GM18511 (cell line): ENCODE measurements around the gene MMP28.
"Not testable (repeated sequence)": the region's sequence is repeated elsewhere in the genome, so short reads cannot be mapped to it uniquely, and the experiment has no call there.

ENCODE experiments used
- ATAC-seq: cut with Tn5 transposase; IDR thresholded peaks from one replicate; pipeline ENCODE4 v1.9.1; 2021; ENCODE audit warnings: mild to moderate bottlenecking, moderate library complexity; ENCODE audit not compliant: unreplicated experiment

The MMP28 gene

DNA sequence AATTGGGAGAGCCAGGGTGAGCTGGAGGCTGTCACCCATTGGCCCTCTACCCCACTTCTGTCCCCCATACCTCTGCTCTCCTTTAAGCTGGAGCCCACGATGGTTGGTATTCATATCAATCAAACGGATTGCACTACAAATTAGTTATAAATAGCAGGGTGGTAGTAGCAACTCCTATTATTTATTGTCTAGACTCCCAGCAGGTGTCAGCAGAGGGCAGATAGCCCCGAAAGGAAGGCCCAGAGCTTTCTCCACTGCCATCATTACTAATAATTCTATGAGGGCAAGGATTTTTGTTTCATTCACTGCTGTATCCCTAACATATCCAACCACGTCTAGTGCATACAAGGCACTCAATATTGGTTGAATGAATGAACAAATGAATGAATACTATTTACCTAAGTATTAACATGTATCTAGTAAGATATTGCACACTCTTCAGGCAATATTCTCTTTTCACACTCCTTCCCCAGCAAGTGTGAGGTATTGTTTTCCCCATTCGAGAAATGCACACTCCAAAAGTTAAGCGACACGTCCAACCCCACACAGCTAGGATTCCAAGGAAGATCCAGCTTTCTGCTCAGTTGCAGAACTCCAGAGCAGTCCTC lies 28.4 kb downstream of the MMP28 start:
- ATAC-seq: no peak

DNA sequence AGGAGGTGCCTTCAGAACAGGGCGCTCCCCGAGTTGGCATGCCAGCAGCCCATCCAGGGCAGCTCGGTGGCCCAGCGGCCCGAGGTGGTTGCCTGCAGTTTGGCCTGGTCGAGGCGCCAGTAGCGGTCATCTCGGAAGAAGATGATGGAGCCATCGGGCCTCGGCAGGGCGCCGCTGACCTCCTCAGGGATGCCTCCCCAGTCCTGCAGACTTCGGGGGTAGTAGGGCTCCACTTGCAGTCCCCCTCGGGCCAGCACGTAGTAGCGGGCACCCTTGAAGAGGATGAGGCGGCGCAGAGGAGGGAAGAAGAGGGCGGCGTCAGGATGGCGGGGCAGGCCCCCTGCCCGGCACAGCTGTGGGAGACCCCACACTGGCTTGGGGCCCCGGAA lies 29.0 kb downstream of the MMP28 start:
- ATAC-seq: no peak

- ATAC-seq: no peak
Measured at GRCh38 chr17:35765756-35766488, 29.5 kb downstream of the MMP28 start.

DNA sequence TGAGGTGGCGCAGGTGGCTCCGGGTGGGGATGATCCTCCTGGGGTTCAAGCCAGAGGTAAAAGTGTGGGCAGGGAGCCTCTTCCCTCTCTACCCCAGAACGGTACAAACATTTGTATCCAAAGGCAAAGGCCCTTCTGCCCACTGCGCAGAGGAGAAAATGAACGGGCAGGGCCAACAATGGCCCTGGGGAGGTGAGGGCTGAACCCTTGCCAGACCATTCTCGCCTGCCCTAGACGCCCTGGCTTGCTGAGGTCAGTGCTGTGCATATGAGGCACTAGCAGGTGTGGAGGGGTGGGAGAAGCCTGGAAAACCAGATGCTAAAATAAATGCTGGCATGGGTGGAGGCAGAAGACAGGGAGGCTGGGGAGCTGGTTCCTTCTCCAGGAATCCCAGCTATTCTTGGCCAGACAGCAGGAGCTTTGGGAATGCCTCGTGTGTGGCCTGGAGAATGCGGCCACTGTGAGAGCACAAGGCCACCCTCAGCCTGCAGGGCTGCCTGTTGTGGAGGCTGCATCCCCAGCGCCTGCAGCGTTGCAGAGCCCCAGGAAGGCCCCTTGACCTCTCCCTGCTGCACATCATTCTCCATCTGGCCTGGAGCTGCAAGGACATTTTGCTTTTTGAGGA lies 30.2 kb downstream of the MMP28 start:
- no peak for ATAC-seq

- ATAC-seq: peak; percentile 89
Measured at GRCh38 chr17:35764123-35764991, 31.1 kb downstream of the MMP28 start.

DNA sequence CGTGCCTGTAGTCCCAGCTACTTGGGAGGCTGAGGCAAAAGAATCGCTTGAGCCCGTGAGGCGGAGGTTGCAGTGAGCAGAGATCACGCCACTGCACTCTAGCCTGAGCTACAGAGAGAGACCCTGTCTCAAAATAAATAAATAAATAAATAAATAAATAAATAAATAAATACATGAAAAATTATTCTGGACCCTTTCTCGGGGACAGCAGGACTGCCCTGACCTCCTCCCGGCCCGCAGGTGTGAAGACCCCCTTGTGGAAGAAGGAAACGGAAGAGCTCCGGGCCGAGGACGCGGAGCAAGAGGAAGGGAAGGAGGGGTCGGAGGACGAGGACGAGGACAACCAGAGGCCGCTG lies 31.7 kb downstream of the MMP28 start:
- no peak for ATAC-seq

DNA sequence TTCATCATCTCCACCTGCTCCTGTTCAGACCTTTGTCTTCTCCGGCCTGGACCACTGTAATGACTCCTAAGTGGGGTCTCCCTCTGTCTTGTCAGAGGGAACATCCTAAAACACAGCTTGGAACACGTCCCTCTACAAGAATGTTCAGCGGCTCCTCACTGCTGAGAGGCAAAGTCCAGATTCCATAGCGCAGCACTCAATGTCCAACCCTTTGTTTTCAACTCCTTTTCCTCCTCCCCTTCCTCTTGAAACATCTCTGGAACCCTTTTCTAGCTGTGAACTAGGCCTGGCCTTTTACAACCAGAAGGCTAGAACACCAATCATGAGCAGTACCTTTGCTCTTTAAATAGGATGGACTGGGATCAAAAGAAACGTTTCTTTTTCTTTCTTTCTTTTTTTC lies 33.8 kb downstream of the MMP28 start:
- no peak for ATAC-seq

- ATAC-seq: no peak
Measured at GRCh38 chr17:35760587-35760986, 34.9 kb downstream of the MMP28 start, which contains the start of gene C17orf50. TSS of gene C17orf50 (plus strand) at chr17:35760887. CDS start at chr17:35760942, 55 bp downstream.

GRCh38 chr17:35757243-35757642 lies 38.2 kb downstream of the MMP28 start:
- no peak for ATAC-seq

DNA sequence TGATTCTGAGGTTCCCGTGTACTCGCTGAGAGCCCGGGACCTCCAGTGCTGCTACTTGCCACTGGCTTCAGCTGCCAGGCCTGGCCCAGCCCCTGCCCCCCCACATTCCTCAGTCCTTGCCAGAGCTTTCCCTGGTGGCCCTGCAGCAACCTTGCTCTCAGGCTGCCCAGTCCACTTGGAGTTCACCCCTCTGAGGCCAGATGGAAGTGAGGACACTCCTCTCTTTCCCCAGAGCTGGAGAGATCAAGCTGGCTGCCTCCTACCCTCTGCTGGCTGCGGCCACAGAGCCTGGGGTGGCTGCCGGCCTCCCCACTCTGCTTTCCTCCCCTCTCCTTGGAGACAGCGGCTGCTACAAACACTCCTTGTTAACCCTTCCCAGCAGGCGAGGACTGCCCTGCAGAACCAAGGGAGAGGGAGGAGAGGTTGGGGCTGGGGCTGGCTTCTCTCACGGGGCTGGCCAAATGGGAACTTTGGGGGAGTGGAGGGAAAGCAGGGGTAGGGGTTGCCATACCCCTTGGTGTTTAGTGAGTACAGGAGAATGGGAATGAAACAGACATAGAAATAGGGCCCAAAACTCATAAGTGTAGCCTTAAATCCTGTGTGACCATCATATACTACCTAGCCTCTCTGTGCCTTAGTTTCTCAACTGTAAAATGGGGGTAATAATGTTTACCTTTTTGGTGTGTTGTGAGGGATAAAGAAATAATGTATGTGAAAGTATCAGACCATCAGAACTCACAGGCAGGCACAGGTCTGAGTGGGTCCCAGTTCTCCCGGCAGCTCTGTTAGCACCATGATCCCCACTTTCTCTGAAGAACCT lies 42.3 kb downstream of the MMP28 start, which contains the start of gene GAS2L2:
Gene GAS2L2 (minus strand): TSS at position 295 of the 820 bp plus-strand sequence. CDS start 389 bp downstream, outside the sequence.
- ATAC-seq: no peak

- ATAC-seq: no peak
Measured at GRCh38 chr17:35752471-35752870, 43.0 kb downstream of the MMP28 start.

GRCh38 chr17:35751541-35751940 lies 43.9 kb downstream of the MMP28 start:
- ATAC-seq: not testable (repeated sequence)

- ATAC-seq: no peak
Measured at GRCh38 chr17:35750526-35751395, 44.7 kb downstream of the MMP28 start.

DNA sequence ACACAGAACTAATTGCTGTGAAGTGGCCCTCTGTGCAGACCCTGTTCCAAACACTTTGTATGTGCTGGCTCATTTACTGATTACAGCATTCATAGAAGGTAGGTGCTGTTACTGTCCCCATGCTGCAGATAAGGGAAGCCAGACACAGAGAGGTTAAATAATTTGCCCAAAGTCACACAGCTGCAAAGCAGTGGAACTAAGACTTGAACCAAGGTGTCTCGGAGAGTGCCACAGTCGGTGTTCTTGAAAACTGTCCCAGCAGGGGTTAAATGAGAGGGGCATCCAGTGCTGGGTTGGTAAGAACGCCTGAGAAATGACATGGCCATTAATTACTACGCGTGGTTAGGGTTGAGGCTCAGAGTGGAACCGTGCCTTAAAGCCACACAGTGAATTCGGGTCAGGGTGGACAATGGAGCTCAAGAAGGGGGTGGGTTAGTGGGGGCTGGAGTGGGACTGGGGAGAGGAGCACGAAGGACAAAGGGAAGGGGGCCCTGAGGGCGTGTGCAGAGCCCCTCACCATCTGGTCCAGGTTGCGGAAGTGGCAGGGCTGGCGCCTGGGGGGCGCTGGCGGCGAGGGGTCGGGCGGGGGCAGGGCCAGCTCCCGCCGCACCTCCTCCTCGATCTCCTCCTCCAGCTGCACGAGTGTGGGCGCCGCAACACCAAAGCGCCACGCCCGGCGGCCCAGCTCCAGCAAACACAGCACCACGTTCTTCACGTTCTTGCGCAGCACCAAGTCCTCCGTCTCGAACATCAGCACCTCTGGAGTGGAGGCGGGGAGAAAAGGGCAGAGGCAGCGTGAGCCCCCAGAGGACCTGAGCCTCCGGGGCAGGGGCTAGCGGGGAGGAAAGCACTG lies 45.7 kb downstream of the MMP28 start:
- ATAC-seq: no peak

GRCh38 chr17:35748979-35749378 lies 46.5 kb downstream of the MMP28 start:
- ATAC-seq: no peak

DNA sequence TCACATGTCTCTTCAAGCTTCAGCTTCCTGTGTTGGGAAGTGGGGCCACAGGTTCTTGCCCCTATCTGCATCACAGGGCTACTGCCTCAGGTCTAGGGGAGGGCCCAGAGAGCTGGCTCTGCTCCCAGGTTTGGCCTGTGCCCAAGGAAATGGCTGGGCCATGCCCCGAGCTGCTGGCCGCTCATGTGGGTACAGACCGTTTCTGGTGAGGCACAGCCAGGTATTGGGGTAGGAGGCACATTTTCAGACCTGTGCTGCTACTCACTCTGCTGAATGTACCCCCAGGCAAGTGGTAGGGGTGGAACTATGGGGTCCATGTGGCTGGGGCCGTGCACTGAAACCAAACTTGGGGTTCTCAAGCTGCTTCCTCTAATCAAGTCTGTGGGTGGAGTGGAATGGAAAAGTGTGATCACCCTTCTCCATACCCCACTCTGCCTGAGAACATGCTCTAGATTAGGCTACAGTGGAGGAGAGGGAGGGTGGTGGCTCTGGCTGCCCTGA lies 47.0 kb downstream of the MMP28 start:
- ATAC-seq: no peak

DNA sequence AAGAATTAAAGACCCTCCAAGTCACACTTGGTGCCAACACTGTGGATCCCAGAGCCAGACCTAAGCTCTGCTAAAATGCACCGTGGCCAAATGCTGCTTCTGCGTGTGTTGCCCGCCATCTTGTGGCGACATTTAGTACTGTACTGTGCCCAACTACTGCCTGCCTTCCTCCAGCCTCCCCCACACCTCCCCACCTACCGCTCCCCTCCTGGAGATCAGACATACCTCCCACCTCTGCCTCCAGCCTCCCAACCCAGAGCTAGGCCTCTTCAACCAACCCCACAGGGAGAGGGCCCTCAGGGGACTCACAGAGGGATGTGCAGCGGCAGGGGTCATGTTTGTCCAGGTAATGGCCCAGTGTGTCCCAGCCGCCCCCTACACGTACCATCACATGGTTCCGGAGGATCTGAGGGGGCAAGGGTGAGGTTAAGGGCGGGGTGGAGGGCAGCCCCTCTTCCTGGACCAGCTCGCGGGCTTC lies 47.9 kb downstream of the MMP28 start:
- ATAC-seq: no peak

DNA sequence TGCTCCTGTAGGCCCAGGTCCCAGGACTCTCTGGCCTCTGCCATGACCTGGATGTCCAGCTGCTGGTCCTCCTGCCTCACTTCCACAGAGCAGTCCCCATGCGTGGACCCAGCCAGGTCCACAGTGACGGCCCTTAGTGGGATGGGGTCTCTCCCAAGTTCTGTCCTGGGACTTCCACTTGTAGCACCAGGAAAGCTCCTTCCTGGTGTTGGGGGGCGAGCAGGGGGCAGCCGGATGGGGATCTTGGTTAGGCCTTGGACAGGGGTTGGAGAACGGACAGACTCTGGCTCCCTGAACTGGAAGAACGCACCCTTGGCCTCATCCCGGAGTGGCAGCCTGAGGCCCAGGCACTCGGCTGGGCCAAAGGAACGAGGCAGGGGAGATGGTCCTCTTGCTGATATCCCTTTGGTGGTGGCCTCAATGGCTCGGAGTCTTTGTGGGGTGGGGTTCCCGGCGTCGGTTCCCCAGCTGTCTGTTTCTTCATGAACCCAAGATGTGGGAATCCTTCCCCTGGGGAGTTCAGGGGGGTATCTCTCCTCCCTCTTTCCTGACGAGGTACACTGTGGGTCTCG lies 49.6 kb downstream of the MMP28 start:
- no peak for ATAC-seq
